ENCODE measurements around the gene ANAPC7. TPM values are rescaled to one million over a fixed set of nuclear protein-coding genes. Genes with fewer than 3 reads are reported as not detected.
"Not testable (repeated sequence)": the region's sequence is repeated elsewhere in the genome, so short reads cannot be mapped to it uniquely, and the experiment has no call there.

The ANAPC7 gene
- total RNA-seq, 2 donors from 2014 or later, result 63.1 to 64.8 TPM

DNA sequence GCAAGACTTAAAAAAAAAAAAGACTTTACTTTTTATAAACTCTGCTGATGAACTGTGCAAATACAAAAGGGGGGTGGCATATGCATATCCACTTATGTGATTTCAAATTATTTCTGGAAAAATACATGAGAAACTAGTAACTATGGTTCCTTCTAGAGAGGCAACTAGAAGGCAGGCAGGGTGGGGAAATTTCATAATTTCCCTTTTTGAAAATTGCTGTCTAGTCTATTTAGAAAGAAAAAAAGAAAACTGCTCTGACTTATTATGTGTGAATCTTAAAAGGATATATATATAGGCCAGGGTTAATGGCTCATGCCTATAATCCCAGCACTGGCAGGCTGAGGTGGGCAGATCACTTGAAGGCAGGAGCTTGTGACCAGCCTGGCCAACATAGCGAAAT lies 42.3 kb downstream of the ANAPC7 start:
- H3K9me3 Mint-ChIP-seq, result no peaks in the 10 kb centered on the region
- DNase-seq (ENCODE audit: low spot score in 2 of 2), result no peak

DNA sequence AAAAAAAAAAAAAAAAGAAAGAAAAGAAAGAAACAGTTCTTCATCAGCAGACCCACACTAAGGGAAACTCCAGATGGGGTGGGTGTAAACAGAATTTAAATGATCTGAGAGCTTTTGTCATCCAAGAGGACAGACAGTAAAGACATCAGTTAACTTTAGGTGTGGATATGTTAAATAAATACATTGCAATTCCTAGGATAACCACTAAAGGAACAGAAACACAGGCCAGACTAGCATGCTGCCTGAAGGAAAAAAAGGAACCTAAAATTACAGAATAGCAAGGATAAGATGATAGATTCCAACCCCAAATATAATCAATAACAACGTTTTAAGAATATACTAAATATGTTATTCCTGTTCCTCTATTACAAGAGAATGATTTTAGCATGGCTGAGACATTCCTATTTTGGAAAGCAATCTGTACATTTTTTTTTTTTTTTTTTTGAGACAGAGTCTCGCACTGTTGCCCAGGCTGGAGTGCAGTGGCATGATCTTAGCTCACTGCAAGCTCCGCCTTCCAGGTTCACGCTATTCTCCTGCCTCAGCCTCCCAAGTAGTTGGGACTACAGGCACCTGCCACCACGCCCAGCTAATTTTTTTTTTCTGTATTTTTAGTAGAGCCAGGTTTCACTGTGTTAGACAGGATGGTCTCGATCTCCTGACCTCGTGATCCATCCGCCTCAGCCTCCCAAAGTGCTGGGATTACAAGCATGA lies 45.0 kb downstream of the ANAPC7 start:
- not testable (repeated sequence) for H3K9me3 Mint-ChIP-seq; H3K36me3 Mint-ChIP-seq; ATAC-seq; DNase-seq (ENCODE audit: low spot score in 2 of 2); H3K27ac Mint-ChIP-seq

More for the DNA sequence above, 42.3 kb downstream of the ANAPC7 start:
- Mint-ChIP-seq H3K27ac (no peak overlapping the region), H3K36me3 (no peaks in the 10 kb centered on the region)
- no peak for ATAC-seq

GRCh38 chr12:110355073-110355472 lies 48.4 kb downstream of the ANAPC7 start:
- ATAC-seq (peak; percentile 59 to 72), DNase-seq (ENCODE audit: low spot score in 2 of 2) (no peak)
- Mint-ChIP-seq H3K27ac (peak overlapping the region in 1 of 2 donors; percentile 18), H3K9me3 (no peaks in the 10 kb centered on the region), H3K36me3 (no peaks in the 10 kb centered on the region)

- H3K9me3 Mint-ChIP-seq, result no peaks in the 10 kb centered on the region
- peaks cover 0 to 2% of the 10 kb centered on the region in 2 donors for H3K36me3 Mint-ChIP-seq
- DNase-seq (ENCODE audit: low spot score in 2 of 2) (no peak), ATAC-seq (no peak)
- peak overlapping the region; percentile 18 to 86 for H3K27ac Mint-ChIP-seq
Measured at GRCh38 chr12:110354172-110354780, 49.2 kb downstream of the ANAPC7 start.

- peaks cover 0 to 4% of the 10 kb centered on the region in 2 donors for H3K36me3 Mint-ChIP-seq
- no peak for ATAC-seq
Measured at GRCh38 chr12:110353211-110353965, 50.1 kb downstream of the ANAPC7 start.

GRCh38 chr12:110352401-110352800 lies 51.1 kb downstream of the ANAPC7 start:
- peaks cover 0 to 7% of the 10 kb centered on the region in 2 donors for H3K36me3 Mint-ChIP-seq
- no peak overlapping the region for H3K27ac Mint-ChIP-seq
- DNase-seq (ENCODE audit: low spot score in 2 of 2), result no peak
- no peak for ATAC-seq
- no peaks in the 10 kb centered on the region for H3K9me3 Mint-ChIP-seq

More at GRCh38 chr12:110353211-110353965, 50.1 kb downstream of the ANAPC7 start:
- Mint-ChIP-seq H3K9me3 (no peaks in the 10 kb centered on the region), H3K27ac (no peak overlapping the region)
- DNase-seq (ENCODE audit: low spot score in 2 of 2), result no peak

DNA sequence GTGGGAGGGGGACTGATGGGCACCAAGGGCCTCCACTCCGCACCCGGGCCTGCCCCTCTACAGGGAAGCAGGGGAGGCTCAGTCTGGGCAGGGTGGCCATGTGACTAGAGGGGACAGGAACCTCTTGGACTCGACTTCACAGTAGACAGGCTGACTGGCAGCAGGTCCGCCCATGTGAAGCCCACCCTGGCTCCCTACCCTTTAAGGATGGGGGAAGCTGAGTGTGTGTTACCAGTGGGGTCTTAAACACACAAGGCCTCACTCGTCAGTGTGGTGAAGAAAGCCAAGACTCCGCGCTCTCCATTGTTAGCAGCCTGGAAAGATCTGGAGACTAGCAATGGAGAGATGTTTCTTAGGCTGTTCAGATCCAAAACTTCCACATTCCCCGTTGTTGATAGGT lies 52.4 kb downstream of the ANAPC7 start:
- Mint-ChIP-seq H3K36me3 (peaks cover 0 to 13% of the 10 kb centered on the region in 2 donors), H3K9me3 (no peaks in the 10 kb centered on the region), H3K27ac (no peak overlapping the region)
- ATAC-seq (no peak), DNase-seq (ENCODE audit: low spot score in 2 of 2) (no peak)

GRCh38 chr12:110349514-110350151 lies 53.9 kb downstream of the ANAPC7 start:
- H3K9me3 Mint-ChIP-seq, result no peaks in the 10 kb centered on the region
- H3K27ac Mint-ChIP-seq, result peak overlapping the region; percentile 41 to 78
- H3K36me3 Mint-ChIP-seq, result peaks cover 0 to 13% of the 10 kb centered on the region in 2 donors
- peak in 1 of 2 donors; percentile 36 for DNase-seq (ENCODE audit: low spot score in 2 of 2)
- peak; percentile 76 to 77 for ATAC-seq

GRCh38 chr12:110349096-110349495 lies 54.4 kb downstream of the ANAPC7 start:
- no peak for DNase-seq (ENCODE audit: low spot score in 2 of 2)
- no peak for ATAC-seq
- Mint-ChIP-seq H3K36me3 (peaks cover 0 to 13% of the 10 kb centered on the region in 2 donors), H3K27ac (peak overlapping the region; percentile 41 to 78), H3K9me3 (no peaks in the 10 kb centered on the region)

DNA sequence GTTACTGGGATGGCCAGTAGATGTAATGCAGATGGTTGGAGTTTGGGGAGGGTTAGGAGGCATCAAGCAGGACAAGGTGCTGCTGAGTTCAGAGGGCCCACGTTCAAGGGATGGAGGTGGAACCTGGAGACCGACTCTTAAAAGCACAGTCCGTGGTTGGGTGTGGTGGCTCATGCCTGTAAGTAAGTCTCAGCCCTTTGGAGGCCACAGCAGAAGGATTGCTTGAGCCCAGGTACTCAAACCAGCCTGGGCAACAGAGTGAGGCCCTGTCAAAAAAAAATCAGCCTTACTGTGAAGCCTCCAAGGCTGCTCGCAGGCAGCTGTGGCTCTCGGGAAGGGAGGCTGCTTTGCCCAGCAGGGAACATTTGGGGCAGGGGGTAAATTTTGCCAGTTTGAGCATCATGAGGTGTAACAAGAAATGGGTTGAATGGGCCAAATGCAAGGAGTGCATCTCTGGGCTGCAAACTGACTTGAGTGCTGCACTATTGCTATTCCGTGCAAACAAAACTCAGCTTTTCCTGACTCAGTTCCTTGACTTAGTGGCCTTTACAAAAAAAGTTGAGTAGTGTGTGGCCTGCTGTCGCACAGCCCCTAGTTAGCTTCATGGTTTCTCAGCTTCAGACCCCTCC lies 55.0 kb downstream of the ANAPC7 start:
- ATAC-seq, result no peak
- H3K36me3 Mint-ChIP-seq, result peaks cover 0 to 13% of the 10 kb centered on the region in 2 donors
- no peaks in the 10 kb centered on the region for H3K9me3 Mint-ChIP-seq
- peak overlapping the region in 1 of 2 donors; percentile 78 for H3K27ac Mint-ChIP-seq
- DNase-seq (ENCODE audit: low spot score in 2 of 2), result no peak

- Mint-ChIP-seq H3K27ac (no peak overlapping the region), H3K36me3 (peaks cover 0 to 13% of the 10 kb centered on the region in 2 donors), H3K9me3 (no peaks in the 10 kb centered on the region)
- DNase-seq (ENCODE audit: low spot score in 2 of 2), result no peak
- no peak for ATAC-seq
Measured at GRCh38 chr12:110347767-110348166, 55.7 kb downstream of the ANAPC7 start.

DNA sequence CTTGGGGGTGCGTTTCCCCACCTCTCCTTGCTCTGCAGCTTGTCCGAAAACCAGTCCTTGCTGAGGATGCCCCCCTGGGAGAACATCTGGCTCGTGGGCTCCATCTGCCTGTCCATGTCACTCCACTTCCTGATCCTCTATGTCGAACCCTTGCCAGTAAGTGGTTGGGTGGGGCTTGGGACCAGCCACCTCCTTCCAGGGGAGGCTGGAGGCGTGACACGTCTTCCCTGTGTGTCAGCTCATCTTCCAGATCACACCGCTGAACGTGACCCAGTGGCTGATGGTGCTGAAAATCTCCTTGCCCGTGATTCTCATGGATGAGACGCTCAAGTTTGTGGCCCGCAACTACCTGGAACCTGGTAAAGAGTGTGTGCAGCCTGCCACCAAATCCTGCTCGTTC lies 57.5 kb downstream of the ANAPC7 start:
- no peaks in the 10 kb centered on the region for H3K9me3 Mint-ChIP-seq
- ATAC-seq (no peak), DNase-seq (ENCODE audit: low spot score in 2 of 2) (no peak)
- H3K27ac Mint-ChIP-seq, result peak overlapping the region in 1 of 2 donors; percentile 72
- H3K36me3 Mint-ChIP-seq, result peaks cover 0 to 15% of the 10 kb centered on the region in 2 donors

GRCh38 chr12:110345176-110345661 lies 58.3 kb downstream of the ANAPC7 start:
- H3K27ac Mint-ChIP-seq, result peak overlapping the region; percentile 66 to 72
- H3K9me3 Mint-ChIP-seq, result no peaks in the 10 kb centered on the region
- no peak for DNase-seq (ENCODE audit: low spot score in 2 of 2)
- peaks cover 5 to 22% of the 10 kb centered on the region in 2 donors for H3K36me3 Mint-ChIP-seq
- no peak for ATAC-seq

- peak overlapping the region; percentile 66 to 72 for H3K27ac Mint-ChIP-seq
- H3K9me3 Mint-ChIP-seq, result no peaks in the 10 kb centered on the region
- no peak for DNase-seq (ENCODE audit: low spot score in 2 of 2)
- peaks cover 5 to 23% of the 10 kb centered on the region in 2 donors for H3K36me3 Mint-ChIP-seq
- no peak for ATAC-seq
Measured at GRCh38 chr12:110344657-110345056, 58.9 kb downstream of the ANAPC7 start.

DNA sequence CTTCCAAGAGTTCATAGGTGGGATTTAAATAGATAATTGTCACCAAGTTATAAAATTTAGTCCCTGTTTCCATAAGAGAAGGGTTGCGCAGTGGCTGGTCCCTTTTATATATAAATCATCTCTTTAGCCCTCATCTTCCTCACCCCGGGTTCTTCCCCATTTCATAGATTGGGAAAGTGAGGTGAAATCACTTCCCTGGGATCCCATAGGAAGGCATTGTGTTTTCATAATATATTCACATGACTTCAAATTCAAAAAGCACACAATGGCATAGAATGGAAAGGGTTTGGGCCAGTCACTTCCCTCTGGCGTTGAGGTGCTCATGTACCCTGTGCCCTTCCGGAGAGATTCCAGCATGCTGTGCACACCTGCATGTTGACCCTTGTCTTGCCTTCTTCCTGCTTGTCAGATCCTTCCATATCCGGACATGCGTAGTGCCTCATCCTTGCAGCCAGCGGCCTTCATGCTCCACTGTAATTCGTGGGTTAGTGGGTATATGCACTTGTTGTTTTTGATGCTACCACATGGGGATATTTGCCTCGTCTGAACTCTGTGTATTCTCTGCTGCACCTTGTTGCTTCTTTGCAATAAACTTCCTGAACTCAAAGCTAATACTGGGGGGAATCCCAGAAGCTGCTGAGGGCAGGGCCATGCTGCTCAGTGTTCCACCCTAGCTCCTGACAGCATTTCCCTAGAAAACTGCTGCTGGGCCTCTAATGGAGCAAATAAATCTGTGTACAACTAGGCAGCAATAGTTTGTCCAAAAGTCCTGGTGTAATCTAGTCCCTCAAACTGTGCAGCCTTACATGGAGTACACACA lies 59.6 kb downstream of the ANAPC7 start:
- DNase-seq (ENCODE audit: low spot score in 2 of 2), result no peak
- H3K36me3 Mint-ChIP-seq, result peaks cover 10 to 23% of the 10 kb centered on the region in 2 donors
- no peak for ATAC-seq
- peak overlapping the region; percentile 35 to 72 for H3K27ac Mint-ChIP-seq
- H3K9me3 Mint-ChIP-seq, result no peaks in the 10 kb centered on the region
